HPDE6-E6E7 (cell line): Measurements from ENCODE around the gene GDF7.

ENCODE experiments used
- DNase-seq: peaks from one replicate; pipeline ENCODE4 v3.0.0; 2011; ENCODE audit warnings: missing footprints; ENCODE audit errors: extremely low spot score

The GDF7 gene

DNA sequence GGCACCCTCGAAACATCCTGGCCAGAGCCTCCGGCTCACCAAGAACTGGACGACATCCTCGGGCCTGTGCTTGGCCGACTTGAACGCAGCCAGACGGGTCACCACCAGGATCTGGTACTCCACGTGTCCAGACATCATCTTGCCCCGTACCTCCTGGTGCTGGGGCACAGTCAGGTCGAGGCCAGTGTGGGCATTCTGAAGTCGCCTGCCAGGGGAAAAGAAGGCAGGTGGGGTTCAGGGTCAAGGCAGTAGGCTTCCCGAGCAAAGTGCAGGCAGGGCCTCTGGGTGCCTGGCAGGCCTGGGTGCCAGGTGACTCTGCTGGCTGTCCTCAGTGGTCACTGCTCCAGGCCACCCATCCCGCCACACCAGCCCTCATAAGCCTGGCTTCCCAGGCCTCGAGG lies 21.6 kb upstream of the GDF7 start:
- DNase-seq = no peak

DNA sequence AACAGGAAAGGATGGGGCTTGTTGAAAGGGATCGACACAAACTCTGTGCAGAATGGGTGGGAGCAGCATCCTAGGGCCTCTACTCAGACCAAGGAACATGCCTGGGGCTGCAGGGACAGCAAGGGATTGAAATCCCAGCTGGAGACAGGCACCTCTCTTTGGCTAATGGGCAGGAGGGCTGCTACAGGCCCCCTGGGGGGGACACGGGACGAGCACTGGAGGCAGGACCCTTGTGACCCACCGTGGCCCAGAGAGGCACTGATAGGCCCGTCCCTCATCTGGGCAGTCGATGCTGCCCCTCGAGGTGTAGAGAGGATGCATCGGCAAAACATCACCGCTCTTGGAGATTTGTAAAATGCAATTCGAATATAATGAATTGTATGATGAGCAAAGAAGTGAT lies 21.2 kb upstream of the GDF7 start:
- no peak for DNase-seq

DNA sequence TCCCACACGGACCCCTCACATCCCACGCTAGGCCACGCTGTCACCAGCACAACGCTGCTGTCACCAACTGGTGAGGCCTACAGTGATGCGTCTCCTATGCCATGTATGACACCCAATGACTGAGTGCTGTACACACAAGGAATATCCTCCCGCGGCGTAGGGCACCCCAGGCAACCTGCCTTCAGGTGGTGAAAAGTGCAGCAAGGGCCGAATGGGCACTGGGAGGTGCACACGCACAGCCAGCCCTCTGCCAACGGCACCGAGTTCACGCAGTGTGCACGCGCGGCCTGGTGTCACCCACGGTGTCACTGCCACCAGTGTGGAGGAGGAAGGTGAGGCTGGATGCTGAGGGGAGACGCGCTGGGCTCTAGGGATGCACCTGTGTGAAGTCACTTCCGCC lies 20.5 kb upstream of the GDF7 start:
- DNase-seq = no peak

DNA sequence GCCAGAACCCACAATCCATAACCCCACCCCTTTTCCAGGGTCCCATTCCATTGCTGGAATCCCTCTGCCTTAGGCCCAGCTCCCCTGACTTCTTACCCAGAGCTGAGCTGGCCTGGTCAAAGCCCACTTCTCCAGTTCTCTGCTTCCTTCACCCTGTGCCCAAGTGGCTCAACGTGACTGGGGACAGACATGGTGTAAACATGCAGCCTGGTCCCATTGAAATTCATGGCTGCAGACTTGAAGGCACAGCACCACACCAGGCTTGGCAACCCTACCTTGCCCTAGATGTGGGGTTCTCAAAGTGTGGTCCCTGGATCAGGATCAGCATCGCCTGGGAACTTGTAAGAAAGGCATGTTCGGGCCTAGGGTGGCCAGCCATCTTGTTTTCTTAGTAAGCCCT lies 19.7 kb upstream of the GDF7 start:
- DNase-seq = no peak

DNA sequence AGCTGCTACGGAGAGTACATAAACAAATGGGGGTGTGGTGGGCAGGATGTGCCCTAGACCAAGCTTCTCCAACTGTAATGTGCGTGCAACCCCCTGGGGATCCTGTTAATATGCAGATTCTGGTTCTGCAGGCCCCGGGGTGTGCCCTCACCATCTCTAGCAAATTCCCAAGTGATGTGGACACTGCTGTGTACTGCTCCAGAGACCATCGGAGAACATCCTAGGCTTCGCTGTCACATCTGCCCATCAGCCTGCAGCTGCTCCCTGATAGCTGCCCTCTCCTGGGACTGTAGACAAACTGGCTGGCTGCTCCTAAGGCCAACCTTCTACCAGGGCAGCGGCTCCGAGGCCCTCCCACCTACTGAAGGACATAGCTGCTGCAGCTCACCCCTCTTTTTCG lies 19.2 kb upstream of the GDF7 start:
- DNase-seq = no peak

DNA sequence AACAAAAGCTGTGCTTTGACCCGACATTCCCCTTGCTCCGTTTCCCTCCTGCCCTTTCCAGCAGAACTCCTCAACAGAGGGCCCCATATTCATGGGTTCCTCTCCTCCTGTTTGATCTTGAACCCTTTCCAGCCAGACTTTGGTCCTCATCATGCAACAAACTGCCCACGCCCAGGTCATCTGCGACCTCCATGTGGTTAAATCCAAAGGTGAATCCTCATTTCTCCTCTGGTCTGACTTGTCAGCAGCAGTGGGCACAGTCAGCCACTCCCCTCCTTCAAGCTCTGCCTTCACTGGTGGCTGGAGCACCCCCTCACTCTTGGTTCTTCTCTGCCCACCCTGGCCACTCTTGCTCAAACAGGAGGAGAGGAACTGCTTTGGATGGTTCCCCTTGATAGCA lies 18.7 kb upstream of the GDF7 start:
- DNase-seq = no peak

DNA sequence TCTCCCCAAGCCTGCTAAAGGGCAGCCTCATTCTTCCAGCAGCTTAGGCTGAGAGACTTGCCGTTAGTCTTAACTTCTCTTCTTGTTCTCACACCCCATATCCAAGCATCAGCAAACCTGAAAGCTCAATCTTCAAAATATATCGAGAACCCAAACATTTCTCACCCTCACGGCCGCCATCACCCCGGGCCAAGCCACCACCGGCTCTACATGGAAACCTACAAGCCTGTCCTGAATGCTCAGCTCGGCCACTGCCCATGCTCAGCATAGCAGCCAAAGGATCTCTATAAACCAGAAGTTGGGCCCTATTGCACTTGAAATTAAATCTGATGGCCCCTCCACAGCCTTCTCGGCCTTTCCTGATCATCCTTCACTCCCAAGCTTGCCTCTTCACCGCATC lies 18.1 kb upstream of the GDF7 start:
- DNase-seq = no peak

DNA sequence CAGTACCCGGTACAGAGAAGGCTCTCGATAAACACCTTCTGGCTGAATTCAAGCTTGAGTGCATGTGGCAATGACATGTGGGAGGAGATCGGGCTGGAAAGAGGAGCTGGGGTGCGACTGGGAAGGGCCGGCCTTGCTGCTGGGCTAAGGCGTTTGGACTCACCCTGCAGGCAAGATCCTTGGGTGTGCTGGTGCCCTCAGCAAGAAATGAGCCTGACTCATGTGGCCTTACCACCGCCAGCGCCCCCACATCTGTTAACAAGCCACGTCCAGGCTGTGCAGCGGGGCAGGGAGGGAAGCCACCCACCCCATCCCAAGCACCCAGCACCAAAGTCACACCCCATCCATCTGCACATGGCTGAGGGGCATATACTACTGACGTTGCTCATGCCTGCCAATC lies 17.4 kb upstream of the GDF7 start:
- no peak for DNase-seq

DNA sequence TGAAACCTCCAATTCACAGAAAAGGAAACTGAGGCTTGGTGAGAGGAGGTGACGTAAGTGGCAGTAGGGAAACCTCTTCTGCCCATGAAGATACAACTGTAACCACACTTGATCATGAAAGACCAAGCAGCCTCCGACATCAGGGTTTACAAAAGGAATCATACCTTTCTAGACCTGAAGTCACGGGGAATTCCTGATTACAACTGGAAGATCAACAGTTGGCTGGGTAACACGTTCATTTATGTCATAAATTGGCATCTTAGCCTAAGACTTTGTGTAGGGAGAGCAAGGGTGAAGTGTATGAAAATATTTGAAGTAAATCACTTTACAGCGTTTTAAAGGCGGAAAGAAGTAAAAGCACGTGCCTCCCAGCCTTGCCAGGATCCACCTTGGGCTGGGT lies 17.0 kb upstream of the GDF7 start:
- DNase-seq = no peak

DNA sequence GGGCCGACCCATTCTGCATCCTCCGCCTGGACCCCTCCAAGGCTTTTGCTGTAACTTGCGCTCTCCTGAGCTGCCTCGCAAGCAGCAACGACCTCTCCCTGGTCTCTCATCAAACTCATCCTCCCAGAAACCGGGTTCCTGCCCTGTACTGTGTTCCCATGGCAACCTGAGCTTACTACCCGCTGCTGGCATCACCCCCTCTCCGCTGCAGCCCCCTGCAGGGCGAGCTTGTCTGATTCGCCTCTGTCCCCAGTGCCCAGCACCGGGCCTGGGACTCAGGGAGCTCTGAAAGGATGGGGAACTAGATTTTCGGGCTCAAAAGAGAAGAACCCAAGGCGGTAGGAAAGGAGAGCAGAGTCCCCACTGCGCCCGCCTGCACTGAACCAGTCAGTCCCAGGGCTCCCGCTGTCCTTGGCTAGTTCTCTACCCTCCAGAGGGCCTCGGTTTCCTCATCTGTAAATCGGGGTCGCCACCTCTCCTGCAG lies 16.5 kb upstream of the GDF7 start:
- no peak for DNase-seq

DNA sequence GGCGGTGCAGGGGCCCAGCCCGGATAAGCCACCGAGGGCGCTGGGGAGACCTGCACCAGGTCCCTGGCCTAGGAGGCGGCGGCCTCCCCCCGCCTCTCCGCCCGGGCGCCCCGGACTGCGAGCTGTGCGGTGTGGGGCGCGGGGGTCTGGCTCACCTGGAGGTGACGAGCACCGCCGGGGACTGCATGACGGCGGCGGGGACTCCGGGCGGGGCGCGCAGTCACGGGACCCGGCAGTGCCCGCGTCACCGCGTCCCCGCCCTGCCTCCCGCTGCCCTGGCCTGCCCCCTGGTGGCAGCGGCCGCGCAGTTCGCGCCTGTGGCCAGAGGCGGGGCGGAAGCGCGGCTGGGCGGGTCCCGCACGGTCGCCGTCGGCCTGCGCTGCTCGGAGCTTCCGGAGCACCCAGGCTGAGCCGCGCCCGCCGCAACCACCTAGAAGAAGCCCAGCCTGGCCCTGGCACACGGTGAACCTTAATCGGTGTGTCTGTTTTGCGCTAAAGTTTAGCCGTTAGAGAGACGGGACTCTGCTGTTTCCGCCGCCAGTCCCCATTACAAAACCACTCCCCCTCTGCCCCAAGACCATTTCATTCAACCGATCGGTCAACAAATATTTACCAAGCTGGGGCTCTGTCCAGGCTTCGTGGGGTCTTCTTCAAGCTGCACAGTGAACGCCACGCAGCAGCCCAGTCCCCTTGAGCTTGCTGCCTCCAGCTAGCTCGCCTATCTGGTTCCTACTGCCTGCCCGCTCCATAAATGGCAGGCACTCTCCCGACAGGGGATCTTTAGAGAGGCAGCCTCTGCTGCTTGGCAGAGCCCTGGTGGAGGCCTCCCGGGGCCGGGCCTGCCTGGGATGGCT lies 15.8 kb upstream of the GDF7 start, which contains the start of gene HS1BP3:
Gene HS1BP3, minus strand, starts transcription at position 222 of the 854 bp plus-strand sequence. Its CDS starts 35 bp downstream, at position 187.
- DNase-seq = peak; percentile 84

DNA sequence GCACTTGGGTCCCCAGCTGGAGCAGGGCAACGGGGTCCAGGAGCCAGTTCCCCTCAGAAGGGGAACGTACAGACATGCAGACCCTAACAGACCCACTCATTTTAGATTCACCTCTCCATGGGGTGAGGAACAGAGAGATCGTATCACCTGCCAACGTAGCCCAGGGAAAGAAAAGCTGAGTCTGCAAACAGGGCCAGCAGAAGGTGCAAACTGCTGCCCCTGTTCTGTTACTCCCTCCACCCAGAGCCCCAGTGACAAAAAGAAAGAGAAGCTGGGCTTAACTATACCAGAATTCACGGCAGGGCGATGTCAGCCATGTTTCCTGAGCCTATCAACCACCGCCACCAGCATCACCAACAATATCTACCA lies 15.2 kb upstream of the GDF7 start:
- no peak for DNase-seq

DNA sequence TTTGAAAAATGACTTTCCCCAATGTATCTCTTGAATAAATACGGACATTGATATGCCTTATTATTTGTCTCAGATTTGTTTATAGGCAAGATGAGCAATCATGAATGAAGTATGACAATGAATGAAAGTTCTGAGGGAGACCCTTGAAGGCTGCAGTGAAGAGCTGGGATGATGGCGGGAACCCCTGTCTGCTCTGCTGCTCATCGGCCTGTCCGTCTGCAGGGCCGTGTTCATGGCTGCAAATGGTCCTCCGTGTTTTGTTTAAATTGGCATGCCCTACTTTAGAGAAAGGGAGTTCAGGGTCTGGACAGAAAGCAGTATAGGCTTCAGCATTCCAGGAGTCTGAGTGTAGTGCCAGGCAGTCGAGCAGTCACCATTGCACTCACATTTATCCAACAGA lies 14.8 kb upstream of the GDF7 start:
- DNase-seq = no peak

DNA sequence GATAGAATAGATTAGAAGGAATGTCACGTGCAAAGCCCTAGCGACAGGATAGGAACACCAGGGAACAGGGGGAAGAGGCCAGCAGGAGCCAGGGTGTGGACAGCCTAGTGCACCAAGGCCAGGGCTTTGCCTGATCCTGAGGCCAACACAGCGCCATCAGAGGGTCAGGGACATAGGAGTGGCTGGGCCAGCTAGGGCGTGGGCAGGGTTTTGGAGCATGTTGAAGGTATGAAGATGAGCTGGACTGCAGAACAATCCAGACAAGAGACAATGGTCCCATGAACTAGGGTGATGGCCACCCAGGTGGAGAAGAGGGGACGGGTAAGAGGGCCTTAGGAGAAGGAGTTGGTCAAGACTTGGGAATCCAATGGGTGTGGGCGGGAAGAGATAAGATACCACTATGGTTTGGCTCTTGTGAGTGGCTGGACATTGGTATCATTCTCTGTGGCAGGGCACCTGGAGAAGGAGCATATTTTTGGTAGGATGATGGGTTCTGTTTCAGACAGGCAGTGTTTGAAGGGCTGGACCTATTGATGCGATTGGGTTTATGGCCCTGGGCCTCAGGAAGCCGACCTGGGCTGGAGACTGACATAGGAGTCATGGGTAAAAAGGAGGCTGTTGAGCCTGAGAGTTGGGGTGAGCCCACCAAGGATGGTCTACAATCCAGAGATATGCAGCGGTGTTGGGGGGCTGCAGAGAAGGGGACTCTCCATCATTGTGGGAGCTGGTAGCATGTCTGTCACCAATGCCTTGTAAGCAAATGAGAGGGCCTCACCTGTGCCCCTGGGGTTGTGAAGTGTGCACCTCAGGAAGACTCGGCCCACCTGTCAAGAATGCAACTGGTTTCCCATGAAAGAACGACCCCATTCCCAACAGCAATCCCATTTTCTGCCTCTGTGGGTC lies 14.0 kb upstream of the GDF7 start:
- no peak for DNase-seq

DNA sequence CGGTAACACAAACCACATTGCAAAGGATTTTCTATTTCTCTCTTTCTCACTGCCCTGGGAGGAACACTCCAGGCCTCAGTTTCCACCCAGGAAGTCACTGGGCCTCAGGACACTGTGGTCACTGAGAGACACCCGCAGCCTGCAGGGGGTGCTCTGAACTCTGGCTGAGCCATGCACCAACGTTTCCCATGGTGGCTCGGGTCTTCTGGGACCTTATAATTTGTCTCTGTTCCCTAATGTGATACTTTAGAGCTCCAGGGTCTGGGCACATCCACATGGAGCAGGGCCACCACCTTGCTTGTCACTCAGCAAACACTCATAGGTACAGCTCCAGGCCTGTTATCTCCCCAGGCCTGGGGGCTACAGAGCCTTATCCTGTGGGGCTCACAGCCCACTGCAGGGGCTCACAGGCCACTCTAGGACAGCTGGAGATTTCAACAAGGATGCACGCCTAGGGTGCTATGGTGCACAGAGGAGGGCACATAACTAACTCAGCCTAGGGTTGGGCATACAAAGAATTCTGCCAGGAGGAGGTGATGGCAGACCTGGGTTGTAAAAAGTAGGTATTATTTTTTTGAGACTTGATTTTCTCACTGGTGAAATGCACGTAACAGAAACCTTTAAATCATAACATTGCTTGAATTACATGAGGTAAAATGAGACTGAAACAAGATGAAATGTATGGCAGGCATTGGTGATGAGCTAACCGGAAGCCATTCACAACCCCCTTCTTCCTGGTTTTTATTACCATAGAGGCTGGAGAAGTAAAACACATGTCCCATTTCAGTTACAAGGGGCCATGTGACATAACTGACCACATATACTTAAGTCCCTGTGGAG lies 13.0 kb upstream of the GDF7 start:
- DNase-seq = no peak

DNA sequence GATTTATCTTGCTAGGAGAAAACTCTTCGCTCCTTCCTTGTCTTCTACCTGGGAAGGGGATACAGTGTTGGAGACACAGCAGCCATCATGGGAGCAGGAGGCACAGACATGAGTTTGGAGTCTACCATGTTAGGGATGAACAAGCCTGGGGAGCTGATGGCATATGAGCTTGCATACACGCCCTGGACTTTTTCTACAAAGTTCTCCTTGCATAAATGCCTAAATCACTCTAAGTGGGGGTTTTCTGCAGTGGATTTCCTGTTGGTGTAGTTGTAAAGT lies 12.5 kb upstream of the GDF7 start:
- no peak for DNase-seq

DNA sequence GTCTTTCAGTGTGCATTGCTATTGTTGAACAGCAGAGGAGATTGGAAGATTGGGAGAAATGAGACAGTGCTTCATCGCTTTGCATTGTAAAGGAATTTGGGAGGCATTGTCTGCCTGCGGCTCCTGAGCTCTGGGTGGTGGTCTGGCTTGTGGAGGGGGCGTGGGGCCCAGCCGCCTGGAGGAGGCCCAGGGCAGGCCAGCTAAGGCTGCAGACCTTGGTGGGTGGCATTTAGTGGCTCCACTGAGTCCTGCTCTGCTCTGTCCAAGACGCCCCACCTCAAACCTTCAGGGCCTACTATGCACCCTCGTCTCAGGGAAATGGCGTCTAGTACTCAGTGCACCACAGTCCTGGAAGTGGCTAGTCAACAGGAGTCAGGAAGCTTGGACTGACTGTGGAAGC lies 10.4 kb upstream of the GDF7 start:
- no peak for DNase-seq

DNA sequence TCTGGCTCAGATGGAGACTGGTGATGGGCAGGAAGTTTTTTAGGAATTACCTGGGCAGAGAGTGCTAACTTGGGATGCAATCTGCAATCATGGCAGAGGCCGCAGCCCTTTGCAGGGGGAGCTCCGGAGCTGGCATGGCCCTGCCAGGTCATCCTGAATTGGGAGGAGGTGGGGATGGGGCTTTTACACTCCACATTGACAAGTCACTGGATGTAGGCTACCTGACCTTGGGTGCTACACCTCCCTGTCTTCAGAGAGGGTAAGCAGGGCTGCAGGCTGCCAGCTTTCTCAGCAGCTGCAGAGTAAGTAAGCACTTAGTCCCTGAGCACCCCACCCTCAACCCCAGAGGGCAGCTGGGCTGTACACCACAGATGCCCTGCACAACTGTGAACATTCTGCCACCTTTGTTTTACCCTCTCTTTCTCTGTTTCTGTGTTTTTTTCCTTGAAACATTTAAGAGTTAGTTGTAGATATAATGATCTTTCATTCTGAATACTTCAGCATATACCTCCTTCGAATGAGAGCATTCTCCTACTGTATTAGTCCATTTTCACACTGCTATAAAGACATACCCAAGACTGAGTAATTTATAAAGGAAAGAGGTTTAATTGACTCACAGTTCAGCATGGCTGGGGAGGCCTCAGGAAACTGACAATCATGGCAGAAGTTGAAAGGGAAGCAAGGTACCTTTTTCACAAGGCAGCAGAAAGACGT lies 9.3 kb upstream of the GDF7 start:
- no peak for DNase-seq

DNA sequence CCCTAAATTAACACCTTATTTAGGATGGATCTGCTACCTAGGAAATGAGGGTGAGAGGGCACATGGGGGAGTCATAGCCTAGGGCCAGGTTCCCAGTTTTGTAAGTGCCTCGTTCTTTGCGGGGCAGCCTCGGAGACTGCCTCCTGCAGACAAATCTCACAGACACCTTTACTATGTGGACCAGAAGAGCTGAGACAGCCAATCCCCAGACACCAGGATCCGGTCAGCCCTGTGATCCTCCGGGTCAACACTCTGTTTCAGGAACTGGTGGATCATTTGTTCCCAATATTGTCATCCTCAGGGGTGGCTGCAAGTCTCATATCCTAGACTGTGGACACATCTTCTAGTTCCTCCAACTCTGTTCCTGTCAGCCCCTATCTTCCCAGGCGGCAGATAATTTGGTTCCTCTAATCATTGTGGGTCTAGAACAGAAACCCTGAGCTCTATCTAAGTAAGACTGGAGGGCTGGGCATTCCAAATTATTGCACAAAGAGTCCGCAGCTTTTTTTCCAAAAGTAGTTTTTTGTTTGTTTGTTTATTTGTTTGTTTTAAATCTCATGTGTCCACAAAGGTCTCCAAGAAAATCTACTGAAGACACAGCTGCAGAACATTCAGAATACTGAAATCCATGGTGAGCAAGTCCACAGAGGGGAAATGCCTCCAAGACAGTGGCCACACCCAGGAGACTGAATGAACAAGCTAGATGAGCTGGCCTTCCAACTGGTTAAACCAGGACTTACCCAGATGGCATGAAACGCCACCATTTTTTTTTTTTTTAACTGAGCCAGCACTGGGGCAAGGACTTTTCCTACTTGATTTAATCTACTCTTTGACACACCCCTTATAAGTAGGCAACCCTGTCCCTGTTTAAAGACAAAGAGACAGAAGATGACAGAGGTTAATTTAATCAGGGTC lies 6.2 kb upstream of the GDF7 start:
- DNase-seq = peak; percentile 71
